NT2/D1 (cell line): Measurements from ENCODE around the gene AADACL4.

ENCODE experiments used
- SUZ12 ChIP-seq: IDR thresholded peaks from 2 replicates; pipeline ENCODE4 v1.6.1; 2011; ENCODE audit not compliant: insufficient read length, insufficient read depth; ENCODE audit errors: extremely low read depth
- YY1 ChIP-seq: IDR thresholded peaks from 2 replicates; pipeline ENCODE4 v1.6.1; 2011; ENCODE audit not compliant: insufficient read length, insufficient read depth
- ZNF274 ChIP-seq: IDR thresholded peaks from 2 replicates; pipeline ENCODE4 v1.6.1; 2011; ENCODE audit warnings: mild to moderate bottlenecking, low read depth, low read length

- TF ChIP-seq ZNF274 (no peak), SUZ12 (no peak), YY1 (no peak)
These were observed 22.4 kb downstream of the AADACL4 start for GRCh38 chr1:12666141-12666735.
